ENCODE measurements around the gene TNFAIP8. TPM values are rescaled to one million over a fixed set of nuclear protein-coding genes. Genes with fewer than 3 reads are reported as not detected.
A peak's percentile ranks its signal among the peaks of the same experiment; 100 is the strongest.

The TNFAIP8 gene
- total and polyA plus RNA-seq, 9 of the 15 experiments (the other 6 are each of a cell fraction or from before 2014, with no cell fraction given) = 29.9 to 52.2 (median 44.8) TPM

DNA sequence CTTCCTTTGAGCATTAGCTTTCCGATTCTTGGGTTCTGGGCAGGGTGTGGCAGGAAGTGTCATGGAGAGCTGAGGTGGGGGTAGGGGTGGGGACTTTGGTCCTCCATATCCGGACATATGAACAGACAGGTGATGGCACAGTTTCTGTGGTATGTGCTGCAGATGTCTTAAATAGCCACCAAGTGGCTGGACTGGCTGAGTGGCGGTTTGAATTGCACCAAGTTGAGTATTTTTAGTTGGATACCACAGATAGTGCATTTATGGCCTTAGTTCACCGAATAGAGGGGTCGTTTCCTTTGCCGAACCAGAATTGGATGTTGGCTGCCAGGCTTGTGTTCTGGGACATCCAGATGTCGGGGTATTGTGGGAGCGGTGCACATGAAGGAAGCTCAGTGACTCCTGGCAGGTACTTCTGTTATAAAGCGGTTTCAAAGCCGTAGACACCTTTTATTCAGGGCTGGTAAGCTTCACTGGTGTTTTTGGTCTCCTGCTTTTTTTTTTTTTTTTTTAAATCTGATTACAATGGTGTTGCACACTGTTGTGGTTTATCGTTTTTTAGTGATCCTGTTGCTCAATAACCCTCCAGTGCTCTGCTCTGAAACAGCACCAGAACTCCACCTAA is 15.1 kb upstream of the TNFAIP8 start (continued):
- TF ChIP-seq, protein P1, sequence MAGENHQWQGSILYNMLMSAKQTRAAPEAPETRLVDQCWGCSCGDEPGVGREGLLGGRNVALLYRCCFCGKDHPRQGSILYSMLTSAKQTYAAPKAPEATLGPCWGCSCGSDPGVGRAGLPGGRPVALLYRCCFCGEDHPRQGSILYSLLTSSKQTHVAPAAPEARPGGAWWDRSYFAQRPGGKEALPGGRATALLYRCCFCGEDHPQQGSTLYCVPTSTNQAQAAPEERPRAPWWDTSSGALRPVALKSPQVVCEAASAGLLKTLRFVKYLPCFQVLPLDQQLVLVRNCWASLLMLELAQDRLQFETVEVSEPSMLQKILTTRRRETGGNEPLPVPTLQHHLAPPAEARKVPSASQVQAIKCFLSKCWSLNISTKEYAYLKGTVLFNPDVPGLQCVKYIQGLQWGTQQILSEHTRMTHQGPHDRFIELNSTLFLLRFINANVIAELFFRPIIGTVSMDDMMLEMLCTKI (IDR thresholded peaks at IDR 0.05; ENCODE audit: partially characterized antibody) = no peak
- TF ChIP-seq, protein P2, sequence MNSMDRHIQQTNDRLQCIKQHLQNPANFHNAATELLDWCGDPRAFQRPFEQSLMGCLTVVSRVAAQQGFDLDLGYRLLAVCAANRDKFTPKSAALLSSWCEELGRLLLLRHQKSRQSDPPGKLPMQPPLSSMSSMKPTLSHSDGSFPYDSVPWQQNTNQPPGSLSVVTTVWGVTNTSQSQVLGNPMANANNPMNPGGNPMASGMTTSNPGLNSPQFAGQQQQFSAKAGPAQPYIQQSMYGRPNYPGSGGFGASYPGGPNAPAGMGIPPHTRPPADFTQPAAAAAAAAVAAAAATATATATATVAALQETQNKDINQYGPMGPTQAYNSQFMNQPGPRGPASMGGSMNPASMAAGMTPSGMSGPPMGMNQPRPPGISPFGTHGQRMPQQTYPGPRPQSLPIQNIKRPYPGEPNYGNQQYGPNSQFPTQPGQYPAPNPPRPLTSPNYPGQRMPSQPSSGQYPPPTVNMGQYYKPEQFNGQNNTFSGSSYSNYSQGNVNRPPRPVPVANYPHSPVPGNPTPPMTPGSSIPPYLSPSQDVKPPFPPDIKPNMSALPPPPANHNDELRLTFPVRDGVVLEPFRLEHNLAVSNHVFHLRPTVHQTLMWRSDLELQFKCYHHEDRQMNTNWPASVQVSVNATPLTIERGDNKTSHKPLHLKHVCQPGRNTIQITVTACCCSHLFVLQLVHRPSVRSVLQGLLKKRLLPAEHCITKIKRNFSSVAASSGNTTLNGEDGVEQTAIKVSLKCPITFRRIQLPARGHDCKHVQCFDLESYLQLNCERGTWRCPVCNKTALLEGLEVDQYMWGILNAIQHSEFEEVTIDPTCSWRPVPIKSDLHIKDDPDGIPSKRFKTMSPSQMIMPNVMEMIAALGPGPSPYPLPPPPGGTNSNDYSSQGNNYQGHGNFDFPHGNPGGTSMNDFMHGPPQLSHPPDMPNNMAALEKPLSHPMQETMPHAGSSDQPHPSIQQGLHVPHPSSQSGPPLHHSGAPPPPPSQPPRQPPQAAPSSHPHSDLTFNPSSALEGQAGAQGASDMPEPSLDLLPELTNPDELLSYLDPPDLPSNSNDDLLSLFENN (IDR thresholded peaks at IDR 0.05; ENCODE audit: low read depth in 2 of 2, low read length in 2 of 2) = no peak
- TF ChIP-seq BDP1 (IDR thresholded peaks at IDR 0.05; ENCODE audit: insufficient read depth, insufficient read length) = no peak
- TF ChIP-seq, protein P3, sequence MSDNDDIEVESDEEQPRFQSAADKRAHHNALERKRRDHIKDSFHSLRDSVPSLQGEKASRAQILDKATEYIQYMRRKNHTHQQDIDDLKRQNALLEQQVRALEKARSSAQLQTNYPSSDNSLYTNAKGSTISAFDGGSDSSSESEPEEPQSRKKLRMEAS (CRISPR knock-in tag; IDR thresholded peaks at IDR 0.05) = no peak
- no peak for TF ChIP-seq ZC3H4 (CRISPR knock-in tag; IDR thresholded peaks at IDR 0.05; ENCODE audit: borderline replicate concordance)
- TF ChIP-seq KDM4B (IDR thresholded peaks at IDR 0.05; ENCODE audit: borderline replicate concordance in 2 of 2, low read depth in 1 of 2) = no peak
- no peak for TF ChIP-seq RHOXF2B (CRISPR knock-in tag; conservative IDR thresholded peaks at IDR 0.05)
- TF ChIP-seq GATAD2B (IDR thresholded peaks at IDR 0.05; ENCODE audit: borderline replicate concordance) = no peak
- TF ChIP-seq EP300 (IDR thresholded peaks at IDR 0.05; ENCODE audit: low read length) = peak; percentile 14; the same call in 1 of the 2 replicates
- TF ChIP-seq POLR2B (IDR thresholded peaks at IDR 0.05; ENCODE audit: low read depth, partially characterized antibody) = no peak
- TF ChIP-seq TCF7L2 (IDR thresholded peaks at IDR 0.05; ENCODE audit: low read depth, low read length) = no peak
- no peak for TF ChIP-seq HCFC1 (IDR thresholded peaks at IDR 0.05; ENCODE audit: low read depth, low read length)
- no peak for TF ChIP-seq RFX1 (IDR thresholded peaks at IDR 0.05)
- no peak for TF ChIP-seq L3MBTL2 (IDR thresholded peaks at IDR 0.05)
- TF ChIP-seq ZNF707 (CRISPR knock-in tag; conservative IDR thresholded peaks at IDR 0.05) = no peak
- TF ChIP-seq BRCA1 (IDR thresholded peaks at IDR 0.05) = no peak
- TF ChIP-seq BRCA1 (CRISPR knock-in tag; IDR thresholded peaks at IDR 0.05) = no peak
- TF ChIP-seq, protein P4, sequence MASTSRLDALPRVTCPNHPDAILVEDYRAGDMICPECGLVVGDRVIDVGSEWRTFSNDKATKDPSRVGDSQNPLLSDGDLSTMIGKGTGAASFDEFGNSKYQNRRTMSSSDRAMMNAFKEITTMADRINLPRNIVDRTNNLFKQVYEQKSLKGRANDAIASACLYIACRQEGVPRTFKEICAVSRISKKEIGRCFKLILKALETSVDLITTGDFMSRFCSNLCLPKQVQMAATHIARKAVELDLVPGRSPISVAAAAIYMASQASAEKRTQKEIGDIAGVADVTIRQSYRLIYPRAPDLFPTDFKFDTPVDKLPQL (IDR thresholded peaks at IDR 0.05; ENCODE audit: extremely low read depth, insufficient read length) = no peak
- TF ChIP-seq ETS2 (tag; IDR thresholded peaks at IDR 0.05; ENCODE audit: borderline replicate concordance, poor library complexity, severe bottlenecking) = no peak
- TF ChIP-seq CBX8 (IDR thresholded peaks at IDR 0.05; ENCODE audit: borderline replicate concordance, extremely low read depth, low read depth, low read length, poor library complexity, severe bottlenecking) = no peak
- no peak for TF ChIP-seq POLR2A (conservative IDR thresholded peaks at IDR 0.05)
- no peak for TF ChIP-seq HDAC6 (IDR thresholded peaks at IDR 0.05; ENCODE audit: low read depth, low read length)
- TF ChIP-seq RCOR1 (IDR thresholded peaks at IDR 0.05; ENCODE audit: borderline replicate concordance in 1 of 2, low read depth in 2 of 2, low read length in 2 of 2) = no peak
